B cell (primary cell): Measurements from ENCODE around the gene RNF126. TPM values are rescaled to one million over a fixed set of nuclear protein-coding genes. Genes with fewer than 3 reads are reported as not detected.

Experiments used
- ATAC-seq: fragments of 200-7000 bp; cut with Tn5 transposase; one replicate; pipeline ENCODE4 v1.10.0; 2021; ENCODE audit warnings: low read depth, mild to moderate bottlenecking, moderate number of reproducible peaks, moderate library complexity
- CTCF ChIA-PET: fragments of 350-600 bp; sonication (Branson Sonifier 250); formaldehyde crosslinking; loops from one replicate; lab custom pipeline; 2021; ENCODE audit warnings: antibody characterized with exemption, inconsistent platforms; lab: Charles Lee
- POLR2A ChIA-PET: fragments of 350-600 bp; sonication (Branson Sonifier 250); formaldehyde crosslinking; loops from one replicate; lab custom pipeline; 2021; ENCODE audit warnings: antibody characterized with exemption; lab: Charles Lee
- DNase-seq: peaks from one replicate; pipeline ENCODE4 v3.0.0; 2013
- H2AFZ ChIP-seq: 2 replicates; pipeline ENCODE4 v1.6.1; 2012; ENCODE audit warnings: mild to moderate bottlenecking, low read depth, low read length; ENCODE audit not compliant: insufficient read depth, poor library complexity, severe bottlenecking
- H3K27ac ChIP-seq, 2 donors: 1 replicate in 1 of 2; 2 replicates in 1 of 2; pipeline ENCODE4 v1.5.1; 2012 to 2013; ENCODE audit warnings: low read length in 2 of 2, mild to moderate bottlenecking in 2 of 2, moderate library complexity in 1 of 2
- H3K27me3 ChIP-seq, 4 experiments: fragments of 200-600 bp in 1 of 4; sonication (generic) in 1 of 4; replicated peaks in 1 of 4; 1 replicate in 2 of 4; 2 replicates in 2 of 4; pipeline versions ENCODE4 v1.6.1 to v1.7.0; 2013 to 2016; ENCODE audit warnings: low read length in 3 of 4, mild to moderate bottlenecking in 2 of 4, mixed read lengths in 1 of 4, moderate library complexity in 1 of 4; ENCODE audit not compliant: insufficient read depth in 4 of 4, control insufficient read depth in 3 of 4; ENCODE audit errors: control extremely low read depth in 1 of 4
- H3K36me3 ChIP-seq, 2 experiments: replicated peaks in 1 of 2; 1 replicate in 1 of 2; 2 replicates in 1 of 2; pipeline versions ENCODE4 v1.6.1 to v1.7.1; 2013; ENCODE audit warnings: low read length in 1 of 2; ENCODE audit not compliant: insufficient read depth in 2 of 2, control insufficient read depth in 1 of 2; ENCODE audit errors: control extremely low read depth in 1 of 2, extremely low read depth in 1 of 2
- H3K4me1 ChIP-seq, 2 donors: fragments of 200-600 bp in 1 of 2; sonication (generic) in 1 of 2; 1 replicate in 1 of 2; 2 replicates in 1 of 2; pipeline versions ENCODE4 v1.5.1 to v1.6.1; 2013 to 2017; ENCODE audit warnings: low read length in 2 of 2; ENCODE audit not compliant: control insufficient read depth in 2 of 2, insufficient read depth in 2 of 2
- H3K4me2 ChIP-seq: replicated peaks from 2 replicates; pipeline ENCODE3; 2012; ENCODE audit warnings: mild to moderate bottlenecking, low read depth, low read length; ENCODE audit not compliant: poor library complexity, severe bottlenecking
- H3K4me3 ChIP-seq, 5 experiments: fragments of 200-600 bp in 1 of 5; sonication (generic) in 1 of 5; 1 replicate in 3 of 5; 2 replicates in 2 of 5; pipeline versions ENCODE4 v1.5.1 to v1.7.0; 2011 to 2016; ENCODE audit warnings: low read length in 4 of 5, mild to moderate bottlenecking in 4 of 5, low read depth in 2 of 5, control low read depth in 1 of 5, moderate library complexity in 1 of 5; ENCODE audit not compliant: insufficient read depth in 1 of 5; ENCODE audit errors: control extremely low read depth in 1 of 5, extremely low read depth in 1 of 5
- H3K79me2 ChIP-seq: fragments of 200-600 bp; sonication (generic); one replicate; pipeline ENCODE4 v1.6.0; 2016; ENCODE audit warnings: low read length; ENCODE audit not compliant: control insufficient read depth, insufficient read depth
- H3K9ac ChIP-seq: fragments of 200-600 bp; sonication (generic); 2 replicates; pipeline ENCODE4 v1.6.1; 2017; ENCODE audit warnings: mild to moderate bottlenecking, low read length, moderate library complexity
- H3K9me3 ChIP-seq, 3 donors: one replicate each; pipeline versions ENCODE4 v1.6.1 to v1.7.1; 2013; ENCODE audit warnings: low read length in 2 of 3; ENCODE audit not compliant: control insufficient read depth in 2 of 3, insufficient read depth in 1 of 3; ENCODE audit errors: control extremely low read depth in 1 of 3
- H4K20me1 ChIP-seq: 2 replicates; pipeline ENCODE4 v1.6.0; 2012; ENCODE audit warnings: mild to moderate bottlenecking, low read length; ENCODE audit not compliant: insufficient read depth, control insufficient read depth, poor library complexity, severe bottlenecking
- H3K27ac Mint-ChIP-seq: one replicate; pipeline ENCODE4 v1.8.0; 2021; ENCODE audit warnings: mixed read lengths
- H3K27me3 Mint-ChIP-seq: one replicate; pipeline ENCODE4 v1.8.0; 2021; ENCODE audit warnings: mixed read lengths
- H3K4me1 Mint-ChIP-seq: one replicate; pipeline ENCODE4 v1.8.0; 2021; ENCODE audit warnings: mixed read lengths
- H3K4me3 Mint-ChIP-seq: one replicate; pipeline ENCODE4 v1.8.0; 2021; ENCODE audit warnings: mixed read lengths
- H3K9me3 Mint-ChIP-seq: one replicate; pipeline ENCODE4 v1.8.0; 2022; ENCODE audit warnings: mixed read lengths; ENCODE audit not compliant: insufficient read depth
- CTCF ChIP-seq: fragments of 200-600 bp; IDR thresholded peaks from one replicate; pipeline ENCODE4 v1.8.0; 2022; ENCODE audit warnings: antibody characterized with exemption, mild to moderate bottlenecking
- EZH2 ChIP-seq: IDR thresholded peaks from 2 replicates; pipeline ENCODE4 v1.6.1; 2012; ENCODE audit warnings: borderline replicate concordance, low read depth, mild to moderate bottlenecking, moderate library complexity, low read length; ENCODE audit not compliant: insufficient read depth, poor library complexity, severe bottlenecking
- WGBS: methylation state at CpG from one replicate; pipeline ENCODE4 v1.1.5; 2013; ENCODE audit warnings: missing lambda C conversion rate; ENCODE audit not compliant: insufficient coverage; 5-methylcytosine and 5-hydroxymethylcytosine counted together
- intact Hi-C: fragments of 100-400 bp; cut with micrococcal nuclease; formaldehyde crosslinking; loops from one replicate; pipeline ENCODE4 v1.10.0; 2022
- polyA plus RNA-seq: library from polyadenylated mRNA; depleted of rRNA; stranded (reverse); fragments of >200 nt; gene quantifications from 2 replicates; pipeline ENCODE4 v1.2.3, GENCODE V29; 2012
- total RNA-seq, 2 donors: library from RNA; stranded (reverse); fragments of 120-200 nt in 1 of 2; gene quantifications; 1 replicate in 1 of 2; 2 replicates in 1 of 2; pipeline versions ENCODE4 v1.2.3 to v1.2.4, GENCODE V29; 2013 to 2022

RNF126 gene
- total and polyA plus RNA-seq, 2 donors (not counting 1 experiment from before 2014, with no cell fraction given): 74.3 to 118 TPM

GRCh38 chr19:648904-649801 lies 13.9 kb downstream of the RNF126 start:
- no peak overlapping the region for H3K27ac Mint-ChIP-seq
- no peak for ATAC-seq

More at GRCh38 chr19:648904-649801, 13.9 kb downstream of the RNF126 start:
- Histone ChIP-seq H4K20me1 (peaks cover 92% of the 10 kb centered on the region), H3K27me3 (no peaks in the 10 kb centered on the region), H3K79me2 (peaks cover 41% of the 10 kb centered on the region), H3K4me2 (no peak overlapping the region), H2AFZ (no peak overlapping the region), H3K36me3 (peaks cover 0 to 63% of the 10 kb centered on the region in 2 experiments), H3K4me1 (no peaks in the 10 kb centered on the region), H3K9ac (no peak overlapping the region), H3K4me3 (no peak overlapping the region), H3K9me3 (no peaks in the 10 kb centered on the region), H3K27ac (no peak overlapping the region)
- Mint-ChIP-seq H3K27me3 (no peaks in the 10 kb centered on the region), H3K9me3 (no peaks in the 10 kb centered on the region), H3K4me3 (no peak overlapping the region), H3K4me1 (peaks cover 8% of the 10 kb centered on the region)
- intact Hi-C loops: no loop called here
- TF ChIP-seq CTCF: no peak
- no peak for TF ChIP-seq EZH2
- no peak for DNase-seq
- 95% methylated on average over 46 of the region's 53 CpGs for WGBS
- ChIA-PET POLR2A (interaction anchor here (0.6 to 1.3 kb wide), 2 partner anchors 11 to 14 kb away, joined by 3 to 6 read pairs; partner anchors contain the start of gene RNF126), CTCF (no interaction called here)
